T follicular helper cell (primary cell): Measurements from ENCODE around the gene NRG3.
"Not testable (repeated sequence)": the region's sequence is repeated elsewhere in the genome, so short reads cannot be mapped to it uniquely, and the experiment has no call there.

Source experiments
- DNase-seq: peaks from one replicate; pipeline ENCODE4 v3.0.0-alpha.2; 2020; ENCODE audit warnings: low read depth

Gene NRG3

GRCh38 chr10:82982110-82982608 is 1107.2 kb downstream of the NRG3 start:
- DNase-seq: no peak

- DNase-seq: no peak
These were observed 1111.2 kb downstream of the NRG3 start for GRCh38 chr10:82986216-82986615.

- DNase-seq: not testable (repeated sequence)
These were observed 1131.5 kb downstream of the NRG3 start for GRCh38 chr10:83006479-83006878.

- no peak for DNase-seq
These were observed 1132.5 kb downstream of the NRG3 start for GRCh38 chr10:83007510-83007909.

- DNase-seq: no peak
These were observed 1137.9 kb downstream of the NRG3 start for GRCh38 chr10:83012866-83013265.

- no peak for DNase-seq
These were observed 1142.3 kb downstream of the NRG3 start for GRCh38 chr10:83017076-83017867.

GRCh38 chr10:83023662-83024061 is 1148.7 kb downstream of the NRG3 start:
- no peak for DNase-seq
